ENCODE data around the gene POLR2M. TPM values are rescaled to one million over a fixed set of nuclear protein-coding genes. Genes with fewer than 3 reads are reported as not detected.
A peak's percentile ranks its signal among the peaks of the same experiment; 100 is the strongest.

Gene POLR2M
- total RNA-seq, 4 donors from 2014 or later, result 25.5 to 430 (median 34.7) TPM

- WGBS, 2 donors, result 32 to 37% methylated on average over 3 of the region's 3 CpGs
- no peak overlapping the region for H3K4me3 ChIP-seq (ENCODE audit: low read depth, poor library complexity, severe bottlenecking)
- TF ChIP-seq, protein P1, sequence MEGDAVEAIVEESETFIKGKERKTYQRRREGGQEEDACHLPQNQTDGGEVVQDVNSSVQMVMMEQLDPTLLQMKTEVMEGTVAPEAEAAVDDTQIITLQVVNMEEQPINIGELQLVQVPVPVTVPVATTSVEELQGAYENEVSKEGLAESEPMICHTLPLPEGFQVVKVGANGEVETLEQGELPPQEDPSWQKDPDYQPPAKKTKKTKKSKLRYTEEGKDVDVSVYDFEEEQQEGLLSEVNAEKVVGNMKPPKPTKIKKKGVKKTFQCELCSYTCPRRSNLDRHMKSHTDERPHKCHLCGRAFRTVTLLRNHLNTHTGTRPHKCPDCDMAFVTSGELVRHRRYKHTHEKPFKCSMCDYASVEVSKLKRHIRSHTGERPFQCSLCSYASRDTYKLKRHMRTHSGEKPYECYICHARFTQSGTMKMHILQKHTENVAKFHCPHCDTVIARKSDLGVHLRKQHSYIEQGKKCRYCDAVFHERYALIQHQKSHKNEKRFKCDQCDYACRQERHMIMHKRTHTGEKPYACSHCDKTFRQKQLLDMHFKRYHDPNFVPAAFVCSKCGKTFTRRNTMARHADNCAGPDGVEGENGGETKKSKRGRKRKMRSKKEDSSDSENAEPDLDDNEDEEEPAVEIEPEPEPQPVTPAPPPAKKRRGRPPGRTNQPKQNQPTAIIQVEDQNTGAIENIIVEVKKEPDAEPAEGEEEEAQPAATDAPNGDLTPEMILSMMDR (IDR thresholded peaks at IDR 0.05), result no peak
- peak in 1 of 2 donors; percentile 25 for DNase-seq (ENCODE audit: low spot score in 2 of 2)
- intact Hi-C loops (cut with DNase I; ENCODE audit: low total_unique reads), result no loop called here
These were observed 44.8 kb downstream of the POLR2M start for GRCh38 chr15:57751177-57751800.

DNA sequence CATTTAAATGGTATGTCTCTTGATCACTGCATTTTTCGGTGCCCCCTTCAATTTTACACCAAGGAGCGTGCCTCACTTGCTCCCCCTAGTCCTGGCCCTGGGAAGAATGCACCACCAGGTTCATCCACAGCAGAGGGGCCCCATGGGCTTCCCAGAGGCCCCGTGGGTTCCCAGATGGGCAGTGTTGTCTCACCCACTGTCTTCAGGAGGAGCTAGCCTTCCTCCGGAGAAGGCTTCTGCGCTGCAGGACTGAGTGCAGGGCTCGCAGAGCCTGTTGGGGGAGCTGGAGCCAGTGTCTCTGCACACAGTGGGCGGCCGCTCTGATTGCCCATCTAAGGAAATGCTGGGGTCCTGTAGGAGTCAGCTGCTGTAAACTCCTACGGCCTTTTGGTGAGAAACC is 45.9 kb downstream of the POLR2M start:
- intact Hi-C loops (cut with DNase I; ENCODE audit: low total_unique reads), result no loop called here
- DNase-seq (ENCODE audit: low spot score in 2 of 2), result peak in 1 of 2 donors; percentile 37
- no peak overlapping the region for H3K4me3 ChIP-seq (ENCODE audit: low read depth, poor library complexity, severe bottlenecking)
- WGBS, 2 donors, result 79 to 85% methylated on average over 9 of the region's 9 CpGs
- TF ChIP-seq, protein P1 (IDR thresholded peaks at IDR 0.05), result no peak
- TF ChIP-seq POLR2A (IDR thresholded peaks at IDR 0.05), result no peak

GRCh38 chr15:57752840-57753239 is 46.3 kb downstream of the POLR2M start:
- WGBS, 2 donors, result 89 to 92% methylated on average over 9 of the region's 9 CpGs
- no peak for TF ChIP-seq POLR2A (IDR thresholded peaks at IDR 0.05)
- TF ChIP-seq, protein P1 (IDR thresholded peaks at IDR 0.05), result no peak
- DNase-seq (ENCODE audit: low spot score in 2 of 2), result peak in 1 of 2 donors; percentile 62
- intact Hi-C loops (cut with DNase I; ENCODE audit: low total_unique reads), result no loop called here
- no peak overlapping the region for H3K4me3 ChIP-seq (ENCODE audit: low read depth, poor library complexity, severe bottlenecking)

GRCh38 chr15:57756466-57756865 is 50.0 kb downstream of the POLR2M start:
- no peak for DNase-seq (ENCODE audit: low spot score in 2 of 2)
- intact Hi-C loops (cut with DNase I; ENCODE audit: low total_unique reads), result no loop called here
- no peak overlapping the region for H3K4me3 ChIP-seq (ENCODE audit: low read depth, poor library complexity, severe bottlenecking)
- WGBS, 2 donors, result 93 to 95% methylated on average over 3 of the region's 3 CpGs
- no peak for TF ChIP-seq POLR2A (IDR thresholded peaks at IDR 0.05)
- TF ChIP-seq, protein P1 (IDR thresholded peaks at IDR 0.05), result no peak

- no peak overlapping the region for H3K4me3 ChIP-seq (ENCODE audit: low read depth, poor library complexity, severe bottlenecking)
- WGBS, 2 donors, result 81 to 83% methylated on average over 3 of the region's 3 CpGs
- DNase-seq (ENCODE audit: low spot score in 2 of 2), result no peak
- TF ChIP-seq, protein P1 (IDR thresholded peaks at IDR 0.05), result no peak
- TF ChIP-seq POLR2A (IDR thresholded peaks at IDR 0.05), result no peak
- intact Hi-C loops (cut with DNase I; ENCODE audit: low total_unique reads), result no loop called here
These were observed 52.0 kb downstream of the POLR2M start for GRCh38 chr15:57758560-57758959.

GRCh38 chr15:57761562-57761961 is 55.0 kb downstream of the POLR2M start:
- 81 to 96% methylated on average over 1 of the region's 1 CpG for WGBS, 2 donors
- intact Hi-C loops (cut with DNase I; ENCODE audit: low total_unique reads), result no loop called here
- TF ChIP-seq, protein P1 (IDR thresholded peaks at IDR 0.05), result no peak
- no peak for TF ChIP-seq POLR2A (IDR thresholded peaks at IDR 0.05)
- no peak overlapping the region for H3K4me3 ChIP-seq (ENCODE audit: low read depth, poor library complexity, severe bottlenecking)
- no peak for DNase-seq (ENCODE audit: low spot score in 2 of 2)
